IMR-90 (cell line): ENCODE measurements around the gene TTC9. TPM values are rescaled to one million over a fixed set of nuclear protein-coding genes. Genes with fewer than 3 reads are reported as not detected.

Source experiments
- ATAC-seq: fragments of 200-7000 bp; cut with Tn5 transposase; 2 replicates; pipeline ENCODE4 v1.9.1; 2020; ENCODE audit warnings: low read depth, mild to moderate bottlenecking, moderate library complexity
- BruUV-seq: library from RNA; stranded (reverse); fragments of 400-500 nt; replicated peaks from 2 replicates; lab custom pipeline; 2021; lab: Mats Ljungman, UMichigan
- CTCF ChIA-PET: fragments of 300-600 bp; formaldehyde crosslinking; extraction: SDS; loops from one replicate; lab custom pipeline; 2021; ENCODE audit warnings: antibody characterized with exemption; lab: Yijun Ruan, JAX
- POLR2A ChIA-PET: fragments of 300-600 bp; sonication (Branson Sonifier 250); formaldehyde crosslinking; loops from one replicate; lab custom pipeline; 2022; ENCODE audit warnings: antibody characterized with exemption; ENCODE audit not compliant: unreplicated experiment; lab: Charles Lee
- DNase-seq: peaks from one replicate; pipeline ENCODE4 v3.0.0; 2013
- H2AFZ ChIP-seq: replicated peaks from 2 replicates; pipeline ENCODE3; 2013; ENCODE audit warnings: low read length, mild to moderate bottlenecking; ENCODE audit not compliant: poor library complexity
- H2AK5ac ChIP-seq: 2 replicates; pipeline ENCODE4 v1.6.1; 2013; ENCODE audit warnings: low read depth, low read length, inconsistent platforms
- H2AK9ac ChIP-seq: replicated peaks from 2 replicates; pipeline ENCODE3; 2013; ENCODE audit warnings: mild to moderate bottlenecking, low read depth, low read length, moderate library complexity; ENCODE audit not compliant: poor library complexity
- H2BK120ac ChIP-seq: 2 replicates; pipeline ENCODE4 v1.6.1; 2013; ENCODE audit warnings: low read depth, low read length, inconsistent platforms
- H2BK15ac ChIP-seq: 3 replicates; pipeline ENCODE4 v1.6.1; 2013; ENCODE audit warnings: low read depth, low read length, inconsistent platforms
- H2BK20ac ChIP-seq: 2 replicates; pipeline ENCODE4 v1.6.1; 2013; ENCODE audit warnings: low read depth, mild to moderate bottlenecking, inconsistent platforms, low read length, moderate library complexity
- H2BK5ac ChIP-seq: 2 replicates; pipeline ENCODE4 v1.6.1; 2013; ENCODE audit warnings: mild to moderate bottlenecking, low read depth, low read length, inconsistent platforms; ENCODE audit not compliant: poor library complexity, severe bottlenecking
- H3K14ac ChIP-seq: replicated peaks from 2 replicates; pipeline ENCODE4 v1.6.1; 2013; ENCODE audit warnings: low read depth, low read length, inconsistent platforms
- H3K18ac ChIP-seq: 2 replicates; pipeline ENCODE4 v1.6.1; 2013; ENCODE audit warnings: low read depth, low read length, control low read depth
- H3K23ac ChIP-seq: 2 replicates; pipeline ENCODE4 v1.6.1; 2013; ENCODE audit warnings: low read depth, low read length, inconsistent platforms
- H3K27ac ChIP-seq: 2 replicates; pipeline ENCODE4 v1.5.1; 2013; ENCODE audit warnings: mild to moderate bottlenecking, control low read depth, low read length; ENCODE audit not compliant: insufficient read depth
- H3K27me3 ChIP-seq: 2 replicates; pipeline ENCODE4 v1.6.1; 2013; ENCODE audit warnings: low read length; ENCODE audit not compliant: control insufficient read depth, insufficient read depth
- H3K36me3 ChIP-seq: 2 replicates; pipeline ENCODE4 v1.6.1; 2013; ENCODE audit warnings: low read length, mixed read lengths; ENCODE audit not compliant: control insufficient read depth, insufficient read depth
- H3K4ac ChIP-seq: 2 replicates; pipeline ENCODE4 v1.6.1; 2013; ENCODE audit warnings: low read depth, low read length, inconsistent platforms
- H3K4me1 ChIP-seq: 2 replicates; pipeline ENCODE4 v1.6.1; 2013; ENCODE audit warnings: low read length, mixed read lengths; ENCODE audit not compliant: control insufficient read depth, insufficient read depth
- H3K4me2 ChIP-seq: 2 replicates; pipeline ENCODE4 v1.6.1; 2013; ENCODE audit warnings: low read depth, mild to moderate bottlenecking, control low read depth, low read length, moderate library complexity
- H3K4me3 ChIP-seq: 2 replicates; pipeline ENCODE4 v1.5.1; 2013; ENCODE audit warnings: low read depth, mild to moderate bottlenecking, control low read depth, low read length, moderate library complexity; ENCODE audit not compliant: insufficient read depth
- H3K56ac ChIP-seq: 2 replicates; pipeline ENCODE4 v1.6.1; 2013; ENCODE audit warnings: low read length, inconsistent platforms; ENCODE audit not compliant: insufficient read depth; ENCODE audit errors: extremely low read depth
- H3K79me1 ChIP-seq, 2 experiments: 2 replicates each; pipeline ENCODE4 v1.6.1; 2013; ENCODE audit warnings: low read length in 2 of 2, inconsistent platforms in 1 of 2, low read depth in 1 of 2
- H3K9ac ChIP-seq: 2 replicates; pipeline ENCODE4 v1.6.1; 2013; ENCODE audit warnings: low read depth, low read length, control low read depth
- H3K9me1 ChIP-seq: 2 replicates; pipeline ENCODE4 v1.6.1; 2013; ENCODE audit warnings: low read length, inconsistent platforms; ENCODE audit not compliant: insufficient read depth
- H3K9me3 ChIP-seq: 2 replicates; pipeline ENCODE4 v1.6.1; 2013; ENCODE audit warnings: low read length; ENCODE audit not compliant: control insufficient read depth, insufficient read depth
- H4K20me1 ChIP-seq: 2 replicates; pipeline ENCODE4 v1.6.1; 2013; ENCODE audit warnings: low read length, inconsistent platforms; ENCODE audit not compliant: insufficient read depth
- H4K5ac ChIP-seq: 2 replicates; pipeline ENCODE4 v1.6.1; 2013; ENCODE audit warnings: mild to moderate bottlenecking, low read depth, low read length, control low read depth
- H4K8ac ChIP-seq, 2 experiments: 2 replicates each; pipeline ENCODE4 v1.6.1; 2013; ENCODE audit warnings: low read depth in 2 of 2, low read length in 2 of 2, control low read depth in 1 of 2, inconsistent platforms in 1 of 2
- H4K91ac ChIP-seq: 2 replicates; pipeline ENCODE4 v1.6.1; 2013; ENCODE audit warnings: low read depth, low read length, inconsistent platforms; ENCODE audit not compliant: insufficient read depth
- BHLHE40 ChIP-seq: fragments of 150-350 bp; IDR thresholded peaks from 2 replicates; pipeline ENCODE4 v1.6.1; 2016; ENCODE audit warnings: mild to moderate bottlenecking, low read depth, low read length
- CEBPB ChIP-seq: IDR thresholded peaks from 2 replicates; pipeline ENCODE4 v1.6.1; 2012; ENCODE audit warnings: low read depth, low read length, improper control_type of control experiment
- CHD1 ChIP-seq: IDR thresholded peaks from 2 replicates; pipeline ENCODE4 v1.6.1; 2012; ENCODE audit warnings: low read depth, low read length, improper control_type of control experiment
- CTCF ChIP-seq: conservative IDR thresholded peaks from 2 replicates; pipeline ENCODE4 v1.5.1; 2012; ENCODE audit warnings: mild to moderate bottlenecking, low read depth, low read length, improper control_type of control experiment
- ELK1 ChIP-seq: fragments of 150-350 bp; IDR thresholded peaks from 2 replicates; pipeline ENCODE4 v1.6.1; 2016; ENCODE audit warnings: low read depth, mild to moderate bottlenecking, low read length, moderate library complexity, borderline replicate concordance
- FOS ChIP-seq: fragments of 150-350 bp; IDR thresholded peaks from 2 replicates; pipeline ENCODE4 v1.6.1; 2016; ENCODE audit warnings: low read depth, low read length
- MAFK ChIP-seq: IDR thresholded peaks from 2 replicates; pipeline ENCODE4 v1.6.1; 2012; ENCODE audit warnings: low read depth, low read length, improper control_type of control experiment
- MAZ ChIP-seq: IDR thresholded peaks from 2 replicates; pipeline ENCODE4 v1.6.1; 2012; ENCODE audit warnings: low read depth, mild to moderate bottlenecking, low read length, improper control_type of control experiment, moderate library complexity, borderline replicate concordance
- MXI1 ChIP-seq: IDR thresholded peaks from 2 replicates; pipeline ENCODE4 v1.6.1; 2012; ENCODE audit warnings: low read depth, mild to moderate bottlenecking, low read length, moderate library complexity, borderline replicate concordance
- NFE2L2 ChIP-seq: fragments of 150-350 bp; IDR thresholded peaks from 2 replicates; pipeline ENCODE4 v1.6.1; 2016; ENCODE audit warnings: low read depth, mild to moderate bottlenecking, low read length
- POLR2A ChIP-seq: IDR thresholded peaks from 2 replicates; pipeline ENCODE4 v1.6.1; 2012; ENCODE audit warnings: mild to moderate bottlenecking, low read depth, low read length
- RAD21 ChIP-seq: IDR thresholded peaks from 2 replicates; pipeline ENCODE4 v1.6.1; 2012; ENCODE audit warnings: low read length, improper control_type of control experiment
- RCOR1 ChIP-seq: IDR thresholded peaks from 2 replicates; pipeline ENCODE4 v1.6.1; 2012; ENCODE audit warnings: mild to moderate bottlenecking, low read length, improper control_type of control experiment; ENCODE audit not compliant: insufficient replicate concordance
- RFX5 ChIP-seq: IDR thresholded peaks from 2 replicates; pipeline ENCODE4 v1.8.0; 2012; ENCODE audit warnings: low read depth, mild to moderate bottlenecking, low read length, moderate library complexity
- SMC3 ChIP-seq: fragments of 150-350 bp; IDR thresholded peaks from 2 replicates; pipeline ENCODE4 v1.6.1; 2016; ENCODE audit warnings: low read depth, mild to moderate bottlenecking, antibody characterized with exemption, low read length, moderate library complexity
- WGBS, 2 experiments: methylation state at CpG; one replicate each; pipeline versions ENCODE4 v1.1.5 to v1.1.7; 2013; ENCODE audit warnings: missing lambda C conversion rate in 2 of 2; ENCODE audit not compliant: insufficient read length in 1 of 2; ENCODE audit errors: extremely low coverage in 2 of 2; 5-methylcytosine and 5-hydroxymethylcytosine counted together
- dilution Hi-C: fragments of 300-500 bp; cut with HindIII; formaldehyde crosslinking; loops from one replicate; pipeline ENCODE4 v1.14.3; 2018; ENCODE audit warnings: low sequenced_read_pairs; ENCODE audit not compliant: unreplicated experiment
- in situ Hi-C: fragments of 300-500 bp; cut with MboI; formaldehyde crosslinking; loops from 3 replicates; pipeline ENCODE4 v1.14.3; 2019; ENCODE audit warnings: low sequenced_read_pairs, inconsistent platforms, mixed read lengths
- intact Hi-C: fragments of 100-400 bp; cut with micrococcal nuclease; formaldehyde crosslinking; loops from 2 replicates; pipeline ENCODE4 v1.10.0; 2022
- polyA plus RNA-seq, 3 experiments: library from polyadenylated mRNA; depleted of rRNA; stranded (reverse); fragments of >200 nt; gene quantifications; 2 replicates each; pipeline ENCODE4 v1.2.3, GENCODE V29; 2012; ENCODE audit warnings: low replicate concordance in 1 of 3
- total RNA-seq: library from RNA; depleted of rRNA; stranded (reverse); fragments of >200 nt; gene quantifications from 2 replicates; pipeline ENCODE4 v1.2.3, GENCODE V29; 2012
- TF ChIP-seq, protein P1 (sequence below): fragments of 150-350 bp; IDR thresholded peaks from 2 replicates; pipeline ENCODE4 v1.6.1; 2017; ENCODE audit warnings: mild to moderate bottlenecking, antibody characterized with exemption, low read length, low read depth

TTC9 gene
- total and polyA plus RNA-seq, 2 of the 4 experiments (the other 2 are of a cell fraction) = 0.02 TPM; not detected in 1

DNA sequence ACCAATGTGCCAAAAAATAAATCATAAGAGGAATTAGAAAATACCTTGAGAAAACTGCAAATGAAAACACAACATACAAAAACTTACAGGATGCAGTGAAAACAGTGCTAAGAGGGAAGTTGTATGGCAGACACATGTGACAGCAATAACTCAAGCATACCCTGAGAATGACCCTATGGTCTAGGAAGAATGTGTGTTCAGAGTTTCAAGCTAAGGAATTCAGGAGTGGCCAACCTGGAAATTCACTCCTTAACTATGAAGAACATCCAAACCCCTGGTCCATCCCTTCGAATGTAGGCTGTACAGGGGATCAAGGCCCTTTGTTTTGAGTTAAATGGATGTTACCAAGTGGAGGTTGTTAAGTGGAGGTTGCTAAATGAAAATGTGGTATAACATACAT, 16.7 kb upstream of the TTC9 start:
- no peak overlapping the region for H2BK15ac ChIP-seq
- in situ Hi-C loops (loop anchor here (25.0 kb wide), 1 partner anchor 337 kb away; no protein-coding TSS in a partner anchor), intact Hi-C loops (no loop called here), dilution Hi-C loops (no loop called here)
- no peaks in the 10 kb centered on the region for H3K79me1 ChIP-seq
- no peak overlapping the region for H3K23ac ChIP-seq
- no TSS peak for BruUV-seq
- no peak for ATAC-seq
- no peak overlapping the region for H2BK20ac ChIP-seq
- H3K4me2 ChIP-seq = no peak overlapping the region
- H3K14ac ChIP-seq = no peak overlapping the region
- H4K91ac ChIP-seq = no peak overlapping the region
- no peak overlapping the region for H4K5ac ChIP-seq
- no peak overlapping the region for H2AK9ac ChIP-seq
- no peak overlapping the region for H2AFZ ChIP-seq
- no peak overlapping the region for H2BK5ac ChIP-seq
- H4K20me1 ChIP-seq = no peaks in the 10 kb centered on the region
- H3K4me3 ChIP-seq = no peak overlapping the region
- no peak overlapping the region for H3K18ac ChIP-seq
- no peak overlapping the region for H2BK120ac ChIP-seq
- no peaks in the 10 kb centered on the region; the same call in 1 of the 2 replicates for H3K27me3 ChIP-seq
- no peak overlapping the region for H4K8ac ChIP-seq
- ChIA-PET CTCF (no interaction called here), POLR2A (no interaction called here)
- H3K9me3 ChIP-seq = no peaks in the 10 kb centered on the region
- no peaks in the 10 kb centered on the region for H3K4me1 ChIP-seq
- no peak overlapping the region for H3K9ac ChIP-seq
- no peaks in the 10 kb centered on the region for H3K36me3 ChIP-seq
- no peak for TF ChIP-seq CTCF
- TF ChIP-seq POLR2A = no peak
- no peak for TF ChIP-seq RFX5
- no peak for TF ChIP-seq CEBPB
- TF ChIP-seq RAD21 = no peak
- no peak for TF ChIP-seq MAFK
- TF ChIP-seq BHLHE40 = no peak
- TF ChIP-seq SMC3 = no peak
- no peak for TF ChIP-seq FOS
- TF ChIP-seq, protein P1, sequence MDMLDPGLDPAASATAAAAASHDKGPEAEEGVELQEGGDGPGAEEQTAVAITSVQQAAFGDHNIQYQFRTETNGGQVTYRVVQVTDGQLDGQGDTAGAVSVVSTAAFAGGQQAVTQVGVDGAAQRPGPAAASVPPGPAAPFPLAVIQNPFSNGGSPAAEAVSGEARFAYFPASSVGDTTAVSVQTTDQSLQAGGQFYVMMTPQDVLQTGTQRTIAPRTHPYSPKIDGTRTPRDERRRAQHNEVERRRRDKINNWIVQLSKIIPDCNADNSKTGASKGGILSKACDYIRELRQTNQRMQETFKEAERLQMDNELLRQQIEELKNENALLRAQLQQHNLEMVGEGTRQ = no peak
- no peak for TF ChIP-seq NFE2L2
- no peak for TF ChIP-seq ELK1
- no peak for TF ChIP-seq MXI1
- no peak for TF ChIP-seq RCOR1
- TF ChIP-seq CHD1 = no peak
- TF ChIP-seq MAZ = no peak
- WGBS, 2 experiments = no CpG with 5 or more reads among the region's 1 CpG
- H2AK5ac ChIP-seq = no peak overlapping the region
- H3K4ac ChIP-seq = no peak overlapping the region
- H3K56ac ChIP-seq = no peak overlapping the region
- no peak overlapping the region for H3K27ac ChIP-seq
- no peaks in the 10 kb centered on the region for H3K9me1 ChIP-seq
- DNase-seq = no peak
